GM23248 (cell line): ENCODE measurements around the gene BPIFB2.

Experiments used
- EZH2 ChIP-seq: fragments of 200-600 bp; sonication (generic); IDR thresholded peaks from 2 replicates; pipeline ENCODE4 v1.6.1; 2018; ENCODE audit warnings: antibody characterized with exemption, mild to moderate bottlenecking; ENCODE audit not compliant: insufficient read depth, poor library complexity, severe bottlenecking
- EZH2phosphoT487 ChIP-seq: fragments of 200-600 bp; sonication (generic); IDR thresholded peaks from 2 replicates; pipeline ENCODE4 v1.6.1; 2018; ENCODE audit warnings: antibody characterized with exemption, moderate library complexity, mild to moderate bottlenecking, low read depth; ENCODE audit not compliant: insufficient read depth

DNA sequence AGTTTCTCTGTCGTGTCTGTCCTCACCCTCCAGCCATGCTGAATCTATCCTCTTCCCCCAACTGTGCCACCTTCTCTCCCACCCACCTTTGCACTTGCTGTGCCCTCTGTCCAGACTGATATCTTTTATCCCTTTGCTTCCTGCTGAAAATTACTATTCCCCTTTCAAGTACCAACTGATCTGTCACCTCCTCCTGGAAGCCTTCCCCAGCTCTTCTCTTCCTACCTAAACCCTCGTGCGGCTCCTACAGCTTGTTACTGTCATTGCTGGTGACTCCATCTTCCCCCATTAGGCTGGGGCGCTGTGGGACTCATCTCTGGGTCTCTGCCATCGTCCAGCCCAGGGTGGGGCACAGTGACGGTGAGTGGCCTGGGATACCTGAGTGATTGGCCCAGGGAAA is 25.1 kb downstream of the BPIFB2 start:
- no peak for TF ChIP-seq EZH2
- TF ChIP-seq EZH2phosphoT487 = no peak
